ENCODE results near the gene DNAI2.

DNAI2 gene

DNA sequence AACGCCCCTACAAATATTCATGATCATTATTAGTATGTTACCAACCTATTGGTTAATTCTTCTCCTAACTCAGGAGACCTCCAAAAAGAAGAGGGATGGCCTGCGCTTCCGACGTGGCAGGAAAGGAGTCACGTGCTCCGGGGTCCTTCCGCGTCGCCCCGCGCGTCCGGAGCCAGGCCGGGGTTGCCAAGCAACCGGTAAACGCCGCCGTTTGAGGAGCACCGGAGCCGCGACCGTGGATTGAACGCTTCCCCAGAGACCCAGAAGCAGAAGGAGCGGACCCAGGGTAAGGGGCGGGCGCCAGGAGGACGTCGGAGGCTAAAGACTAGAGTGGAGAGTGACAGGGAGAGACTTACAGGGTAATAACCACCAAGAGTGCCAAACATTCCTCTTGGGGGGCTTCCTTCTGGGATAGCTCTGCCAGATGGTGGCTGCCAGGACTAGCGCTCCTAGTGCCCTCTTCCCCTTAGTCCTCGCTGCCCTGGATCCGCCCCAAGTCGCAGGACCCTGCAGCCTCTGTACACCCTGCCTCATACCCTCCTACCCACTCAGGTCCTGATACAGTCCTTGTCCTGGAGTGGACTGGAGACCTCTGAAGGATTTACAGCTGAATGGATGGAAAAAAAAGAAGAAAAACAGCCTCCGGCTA is at the start of gene DNAI2:
DNAI2 (plus strand) TSS at position 175 of the 649 bp plus-strand sequence. CDS start 7,584 bp downstream, outside the sequence.
- peak; percentile 56 for DNase-seq (ENCODE audit: low spot score)

DNA sequence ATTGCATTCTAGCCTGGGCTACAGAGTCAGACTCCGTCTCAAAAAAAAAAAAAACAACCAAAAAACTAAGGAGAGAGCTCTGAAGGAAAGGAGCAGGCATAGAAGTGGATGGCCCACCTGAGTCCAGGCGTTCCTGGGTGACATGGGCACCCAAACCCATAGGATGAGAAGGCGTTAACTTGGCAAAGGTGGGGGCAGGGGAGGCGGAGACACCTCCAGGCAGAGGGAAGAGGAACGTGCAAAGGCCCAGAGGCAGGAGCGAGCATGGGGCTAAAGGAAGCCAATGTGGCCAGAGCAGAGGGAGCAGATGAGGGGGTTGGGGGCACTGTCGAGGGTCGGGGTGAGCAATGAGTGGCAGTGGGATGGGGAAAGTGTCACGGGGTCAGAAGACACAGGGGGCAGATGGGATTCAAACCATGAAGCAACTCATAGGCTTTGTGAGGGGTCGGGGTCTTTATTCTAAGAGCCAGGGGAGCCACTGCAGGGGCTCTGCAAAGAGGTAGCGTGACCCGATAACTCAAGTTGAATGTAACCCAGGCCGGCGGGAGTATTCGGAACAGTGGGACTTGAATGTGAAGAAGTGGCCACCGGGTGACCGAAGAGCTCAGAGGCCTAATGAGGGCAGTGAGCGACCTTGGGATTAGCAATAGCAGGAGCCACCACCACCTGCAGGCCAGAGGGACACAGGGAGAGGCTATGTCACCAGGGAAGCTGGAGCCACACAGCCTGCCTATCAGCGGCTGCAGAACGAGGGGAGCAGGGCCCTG is 48.9 kb upstream of the DNAI2 start:
- DNase-seq (ENCODE audit: low spot score) = no peak

GRCh38 chr17:74226252-74226651 is 47.8 kb upstream of the DNAI2 start:
- no peak for DNase-seq (ENCODE audit: low spot score)

- DNase-seq (ENCODE audit: low spot score) = no peak
These were observed 46.6 kb upstream of the DNAI2 start for GRCh38 chr17:74227271-74228080.

DNA sequence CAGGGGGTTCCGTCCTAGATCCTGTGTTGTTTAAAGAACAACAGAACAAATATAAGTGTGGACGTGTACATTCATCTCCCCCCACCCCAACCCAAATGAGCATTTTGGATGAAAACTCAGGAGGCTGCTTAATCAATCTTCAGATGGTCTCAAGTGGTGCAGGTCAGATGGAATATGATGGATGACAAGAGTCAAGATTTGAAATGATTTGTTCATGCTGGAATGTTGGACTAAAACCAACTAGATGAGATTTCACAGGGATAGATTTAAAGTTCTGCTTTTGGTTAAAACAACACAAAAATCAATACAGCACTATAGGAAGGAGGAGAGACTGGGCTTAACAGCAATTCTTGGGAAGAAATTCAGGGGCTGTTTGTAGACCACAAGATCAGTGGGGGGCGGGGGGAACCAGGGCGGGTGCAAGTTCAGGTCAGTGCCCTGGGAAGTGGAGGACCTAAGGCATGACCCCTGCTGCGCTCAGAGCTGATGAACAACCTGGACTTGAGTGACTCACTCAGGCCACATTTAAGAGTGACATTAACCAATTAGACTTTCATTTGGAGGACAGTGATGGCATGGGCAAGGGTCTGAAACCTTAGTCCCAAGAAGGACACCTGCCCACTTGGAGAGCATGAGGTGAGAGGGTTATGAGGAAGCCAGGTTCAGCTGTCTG is 45.6 kb upstream of the DNAI2 start:
- DNase-seq (ENCODE audit: low spot score) = no peak

- DNase-seq (ENCODE audit: low spot score) = no peak
These were observed 43.1 kb upstream of the DNAI2 start for GRCh38 chr17:74230896-74231295.

DNA sequence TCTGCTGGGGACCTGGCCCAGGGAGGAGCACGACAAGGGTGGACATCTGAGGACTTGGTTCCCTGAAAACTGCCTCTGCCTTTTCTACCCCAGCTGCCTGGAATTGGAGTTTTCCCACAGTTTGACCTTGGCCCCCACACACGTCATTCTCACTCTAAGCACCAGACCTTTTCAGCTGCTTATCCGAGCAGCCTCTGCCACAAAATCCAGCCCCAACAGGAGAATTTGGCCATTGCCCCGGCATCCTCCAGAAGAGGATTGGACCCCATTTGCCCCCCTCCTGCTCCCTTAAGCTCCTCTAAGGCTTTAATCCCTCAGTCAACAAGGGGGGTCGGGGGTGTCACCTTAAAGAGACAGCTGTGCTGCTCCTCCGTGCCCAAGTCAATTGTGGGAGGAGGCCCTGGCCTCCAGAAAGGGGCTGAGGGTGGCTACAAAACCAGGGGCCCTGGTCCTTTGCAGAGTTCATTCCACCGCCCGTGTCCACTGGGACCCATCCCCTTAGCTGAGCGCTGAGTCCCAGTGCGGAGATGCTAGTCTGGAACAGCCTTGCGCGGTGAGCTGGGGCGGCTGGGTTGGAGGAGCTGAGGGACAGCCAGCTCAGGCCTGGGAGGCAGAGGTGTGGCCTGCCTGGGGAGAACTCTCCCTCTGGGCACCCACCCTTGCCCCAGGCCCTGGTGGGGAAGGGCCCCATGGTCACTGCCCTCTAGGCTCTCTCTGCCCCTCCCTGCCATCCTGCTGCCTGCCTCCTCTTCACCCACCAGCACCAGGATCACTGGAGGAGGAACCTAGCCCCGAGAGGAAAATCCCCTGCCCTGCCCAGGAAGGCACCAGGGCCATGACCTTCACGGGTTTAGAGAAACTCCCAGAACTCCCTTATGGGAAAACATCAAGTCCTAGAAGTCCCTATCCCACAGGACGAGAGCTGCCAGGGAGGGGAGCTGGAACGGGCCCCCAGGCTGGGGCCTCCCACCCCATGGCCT is 41.8 kb upstream of the DNAI2 start:
- DNase-seq (ENCODE audit: low spot score) = no peak

DNA sequence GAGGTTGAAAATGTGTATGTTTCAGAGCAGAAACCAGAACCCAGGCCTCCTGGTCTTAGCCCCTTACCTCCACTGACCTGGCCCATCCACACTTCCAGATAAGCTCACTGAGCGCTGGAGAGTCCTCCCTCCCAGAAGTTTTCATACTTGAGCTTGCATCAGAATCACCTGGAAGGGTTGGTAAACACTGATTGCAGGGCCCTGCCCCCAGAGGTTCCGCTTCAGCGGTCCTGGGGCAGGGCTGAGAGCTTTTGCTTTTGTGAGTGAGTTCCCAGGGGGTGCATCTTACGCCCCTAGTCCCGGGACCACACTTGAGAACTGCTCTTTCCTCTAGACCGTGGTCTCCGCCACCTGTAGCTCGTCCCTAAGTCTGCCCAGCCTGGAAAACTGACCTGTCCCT is 40.1 kb upstream of the DNAI2 start:
- DNase-seq (ENCODE audit: low spot score) = no peak

GRCh38 chr17:74234486-74234885 is 39.5 kb upstream of the DNAI2 start:
- DNase-seq (ENCODE audit: low spot score) = no peak

DNA sequence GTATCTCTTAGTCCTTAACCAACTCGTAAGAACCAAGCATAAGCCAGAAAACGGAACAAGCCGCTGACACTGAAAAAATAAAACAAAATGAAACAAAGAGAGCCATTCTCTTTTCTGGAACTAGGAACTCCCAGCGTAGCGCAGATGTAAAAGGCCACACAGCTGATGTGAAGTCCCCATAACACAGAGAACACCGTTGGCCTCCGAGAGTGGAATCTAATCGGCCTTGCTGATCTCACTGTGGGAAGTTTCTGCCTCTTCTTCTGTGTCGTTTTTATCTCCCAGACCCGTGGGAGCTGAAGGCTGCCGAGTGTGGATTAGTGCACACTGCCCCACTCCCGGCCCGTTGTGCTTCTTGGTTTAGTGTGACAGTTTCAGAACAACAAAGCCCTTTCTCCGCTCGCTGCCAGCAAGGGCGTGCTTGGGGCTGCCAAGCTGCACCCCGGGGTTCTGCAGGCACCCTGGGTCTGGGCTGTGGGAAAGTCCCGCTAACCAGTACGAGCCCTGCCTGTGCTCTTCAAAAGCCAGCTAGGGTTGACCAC is 38.9 kb upstream of the DNAI2 start:
- no peak for DNase-seq (ENCODE audit: low spot score)

DNA sequence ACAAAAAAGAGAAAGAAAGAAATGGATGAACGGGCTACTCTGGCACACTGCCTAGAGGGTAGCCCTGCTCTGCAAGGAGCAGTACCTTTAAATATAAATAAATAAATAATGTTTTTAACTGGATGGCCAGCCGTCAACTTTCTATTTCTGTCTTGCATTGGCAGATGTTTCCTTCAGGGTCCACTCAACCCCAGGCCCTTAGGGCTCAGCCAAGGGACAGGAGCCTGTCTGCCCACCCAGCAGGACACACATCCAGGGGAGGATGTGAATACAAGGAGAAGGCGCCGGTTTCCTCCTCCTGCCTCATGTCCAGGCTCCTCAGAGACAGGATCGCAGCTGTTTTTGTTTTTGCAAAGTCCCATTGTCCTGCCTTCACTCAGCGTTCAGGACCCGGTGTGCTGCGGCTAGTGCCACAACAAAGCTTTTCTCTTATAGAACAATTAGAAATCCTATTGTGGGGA is 38.1 kb upstream of the DNAI2 start:
- no peak for DNase-seq (ENCODE audit: low spot score)

DNA sequence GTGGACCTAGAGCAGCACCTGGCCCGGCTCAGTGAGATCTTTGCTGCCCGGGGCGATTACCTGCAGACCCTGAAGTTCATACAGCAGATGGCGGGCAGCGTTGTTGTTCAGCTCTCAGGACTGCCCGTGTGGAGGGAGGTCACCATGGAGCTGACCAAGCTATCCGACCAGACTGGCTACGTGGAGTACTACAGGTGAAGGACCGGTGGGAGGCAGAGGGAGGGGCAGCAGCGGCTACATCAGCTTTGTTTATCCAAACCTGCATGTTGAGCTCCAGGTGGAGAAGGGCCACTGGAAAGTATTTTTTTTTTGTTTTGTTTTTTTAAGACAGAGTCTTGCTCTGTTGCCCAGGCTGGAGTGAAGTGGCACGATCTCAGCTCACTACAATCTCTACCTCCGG is 36.7 kb upstream of the DNAI2 start:
- DNase-seq (ENCODE audit: low spot score) = no peak

GRCh38 chr17:74239172-74239571 is 34.9 kb upstream of the DNAI2 start:
- no peak for DNase-seq (ENCODE audit: low spot score)

GRCh38 chr17:74240618-74241205 is 33.3 kb upstream of the DNAI2 start:
- no peak for DNase-seq (ENCODE audit: low spot score)

DNA sequence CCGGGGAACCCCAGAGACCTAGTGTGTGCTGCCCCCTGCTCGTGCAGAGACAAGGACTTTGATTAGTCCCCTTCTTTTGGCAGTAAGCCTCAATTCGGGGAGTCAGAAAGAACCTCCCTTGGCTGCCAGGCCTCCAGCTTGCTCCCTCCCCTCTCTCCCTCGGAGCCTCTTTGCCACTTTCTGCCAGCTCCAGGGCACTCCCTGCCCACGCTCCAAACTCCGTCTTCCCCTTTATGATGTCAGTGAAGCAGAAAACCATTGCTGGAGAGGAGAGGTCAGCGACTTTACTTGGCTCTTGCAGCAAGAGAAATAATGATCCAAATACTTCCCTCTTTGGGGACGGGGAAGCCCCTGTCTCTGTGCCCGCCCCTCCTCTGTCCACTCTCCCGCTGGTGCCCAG is 32.6 kb upstream of the DNAI2 start:
- no peak for DNase-seq (ENCODE audit: low spot score)

- no peak for DNase-seq (ENCODE audit: low spot score)
These were observed 32.2 kb upstream of the DNAI2 start for GRCh38 chr17:74241847-74242246.

- DNase-seq (ENCODE audit: low spot score) = no peak
These were observed 30.9 kb upstream of the DNAI2 start for GRCh38 chr17:74243013-74243755.

GRCh38 chr17:74244128-74244527 is 29.9 kb upstream of the DNAI2 start:
- no peak for DNase-seq (ENCODE audit: low spot score)

DNA sequence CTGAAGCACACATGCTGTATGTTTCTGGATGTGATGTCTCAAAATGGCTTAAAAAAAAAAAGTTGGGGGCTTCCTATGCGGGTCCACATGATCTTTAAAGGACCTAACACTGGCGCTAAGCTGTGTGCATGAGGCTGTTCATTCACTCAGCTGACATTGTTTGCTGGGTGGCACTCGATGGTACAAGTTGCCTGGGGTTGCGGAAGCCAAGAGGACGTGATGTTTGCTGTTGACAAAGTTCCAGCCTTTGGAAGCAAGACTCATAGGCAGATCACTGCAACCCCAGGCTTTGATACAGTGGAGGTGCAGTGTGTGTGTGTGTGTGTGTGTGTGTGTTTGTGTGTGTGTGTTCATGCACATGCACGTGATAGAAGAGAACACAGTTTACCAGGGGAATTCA is 29.5 kb upstream of the DNAI2 start:
- no peak for DNase-seq (ENCODE audit: low spot score)
